H9 (cell line): ENCODE data around the gene SLC12A5. TPM values are rescaled to one million over a fixed set of nuclear protein-coding genes. Genes with fewer than 3 reads are reported as not detected.

Experiments
- DNase-seq: peaks from one replicate; pipeline ENCODE4 v3.0.0-alpha.2; 2017
- H2AFZ ChIP-seq: one replicate; pipeline ENCODE4 v1.6.1; 2013; ENCODE audit warnings: mild to moderate bottlenecking, low read length, control low read depth, moderate library complexity
- H2AK5ac ChIP-seq: 2 replicates; pipeline ENCODE4 v1.6.1; 2013; ENCODE audit warnings: low read length, control low read depth, mixed read lengths; ENCODE audit not compliant: insufficient read length
- H2BK120ac ChIP-seq: one replicate; pipeline ENCODE4 v1.6.1; 2013; ENCODE audit warnings: low read depth, mild to moderate bottlenecking, low read length, control low read depth, inconsistent platforms; ENCODE audit not compliant: poor library complexity, severe bottlenecking
- H2BK12ac ChIP-seq: 2 replicates; pipeline ENCODE4 v1.6.1; 2013; ENCODE audit warnings: low read length, control low read depth, mixed read lengths, low read depth; ENCODE audit not compliant: insufficient read length
- H2BK15ac ChIP-seq: 2 replicates; pipeline ENCODE4 v1.6.1; 2013; ENCODE audit warnings: low read depth, low read length, control low read depth
- H2BK20ac ChIP-seq: one replicate; pipeline ENCODE4 v1.6.1; 2013; ENCODE audit warnings: low read depth, mild to moderate bottlenecking, low read length, control low read depth, inconsistent platforms; ENCODE audit not compliant: poor library complexity, severe bottlenecking
- H2BK5ac ChIP-seq: 2 replicates; pipeline ENCODE4 v1.6.1; 2013; ENCODE audit warnings: low read length, control low read depth, mixed read lengths; ENCODE audit not compliant: insufficient read length
- H3K14ac ChIP-seq: 2 replicates; pipeline ENCODE4 v1.6.1; 2013; ENCODE audit warnings: low read length, control low read depth; ENCODE audit not compliant: insufficient read depth
- H3K18ac ChIP-seq: 2 replicates; pipeline ENCODE4 v1.6.1; 2013; ENCODE audit warnings: low read depth, mild to moderate bottlenecking, mixed read lengths, low read length, control low read depth; ENCODE audit not compliant: insufficient read length
- H3K23ac ChIP-seq: 2 replicates; pipeline ENCODE4 v1.6.1; 2013; ENCODE audit warnings: low read length, control low read depth, mixed read lengths, low read depth; ENCODE audit not compliant: insufficient read length
- H3K23me2 ChIP-seq: 2 replicates; pipeline ENCODE4 v1.6.1; 2013; ENCODE audit warnings: low read depth, mild to moderate bottlenecking, mixed read lengths, low read length, control low read depth; ENCODE audit not compliant: insufficient read length, poor library complexity, severe bottlenecking
- H3K27ac ChIP-seq: 2 replicates; pipeline ENCODE4 v1.5.1; 2013; ENCODE audit warnings: low read length, control low read depth, mixed read lengths, low read depth; ENCODE audit not compliant: insufficient read length
- H3K27me3 ChIP-seq: 2 replicates; pipeline ENCODE4 v1.6.1; 2013; ENCODE audit warnings: low read length, control low read depth, inconsistent platforms; ENCODE audit not compliant: insufficient read depth
- H3K4ac ChIP-seq: 2 replicates; pipeline ENCODE4 v1.6.1; 2013; ENCODE audit warnings: low read depth, mild to moderate bottlenecking, control low read depth, inconsistent platforms, low read length, moderate library complexity
- H3K4me1 ChIP-seq: 2 replicates; pipeline ENCODE4 v1.6.1; 2013; ENCODE audit warnings: low read length, control low read depth, inconsistent platforms; ENCODE audit not compliant: insufficient read depth
- H3K4me2 ChIP-seq: 2 replicates; pipeline ENCODE4 v1.6.1; 2013; ENCODE audit warnings: low read length, control low read depth, mixed read lengths; ENCODE audit not compliant: insufficient read length, insufficient read depth
- H3K56ac ChIP-seq: 2 replicates; pipeline ENCODE4 v1.6.1; 2013; ENCODE audit warnings: low read depth, mild to moderate bottlenecking, mixed read lengths, low read length, control low read depth; ENCODE audit not compliant: insufficient read length
- H3K79me1 ChIP-seq: 2 replicates; pipeline ENCODE4 v1.6.1; 2013; ENCODE audit warnings: low read depth, mild to moderate bottlenecking, moderate library complexity, low read length, control low read depth, inconsistent platforms; ENCODE audit not compliant: insufficient read depth, poor library complexity, severe bottlenecking
- H3K79me2 ChIP-seq: 2 replicates; pipeline ENCODE4 v1.6.1; 2013; ENCODE audit warnings: low read length, control low read depth, inconsistent platforms; ENCODE audit not compliant: insufficient read depth
- H3K9ac ChIP-seq: 2 replicates; pipeline ENCODE4 v1.6.1; 2013; ENCODE audit warnings: low read length, control low read depth, mixed read lengths; ENCODE audit not compliant: insufficient read length; ENCODE audit errors: extremely low read depth
- H3K9me3 ChIP-seq: one replicate; pipeline ENCODE4 v1.6.1; 2013; ENCODE audit warnings: low read depth, low read length, inconsistent platforms; ENCODE audit not compliant: control insufficient read depth
- H3T11ph ChIP-seq: one replicate; pipeline ENCODE4 v1.6.1; 2013; ENCODE audit warnings: mild to moderate bottlenecking, low read length, control low read depth, inconsistent platforms
- H4K20me1 ChIP-seq: one replicate; pipeline ENCODE4 v1.6.1; 2013; ENCODE audit not compliant: control insufficient read depth, insufficient read length, insufficient read depth
- H4K5ac ChIP-seq: 2 replicates; pipeline ENCODE4 v1.6.1; 2013; ENCODE audit warnings: low read depth, mild to moderate bottlenecking, mixed read lengths, low read length, control low read depth; ENCODE audit not compliant: insufficient read length
- H4K8ac ChIP-seq: replicated peaks from 2 replicates; pipeline ENCODE4 v1.6.1; 2013; ENCODE audit warnings: low read length, control low read depth, mixed read lengths, low read depth; ENCODE audit not compliant: insufficient read length
- H4K91ac ChIP-seq: 2 replicates; pipeline ENCODE4 v1.6.1; 2013; ENCODE audit warnings: low read depth, mild to moderate bottlenecking, moderate library complexity, mixed read lengths, low read length, control low read depth; ENCODE audit not compliant: insufficient read length
- H3K27ac Mint-ChIP-seq, 3 experiments: 2 replicates in 2 of 3; 3 replicates in 1 of 3; pipeline ENCODE4 v1.8.0; 2020 to 2021; ENCODE audit warnings: mixed read lengths in 3 of 3, mild to moderate bottlenecking in 1 of 3, moderate library complexity in 1 of 3
- H3K27me3 Mint-ChIP-seq: 2 replicates; pipeline ENCODE4 v1.8.0; 2021; ENCODE audit warnings: low read depth, mild to moderate bottlenecking, moderate library complexity, mixed read lengths
- H3K36me3 Mint-ChIP-seq, 3 experiments: 2 replicates in 2 of 3; 3 replicates in 1 of 3; pipeline ENCODE4 v1.8.0; 2020 to 2021; ENCODE audit warnings: low read depth in 3 of 3, mixed read lengths in 3 of 3; ENCODE audit not compliant: insufficient read depth in 1 of 3
- H3K4me1 Mint-ChIP-seq, 2 experiments: 2 replicates each; pipeline ENCODE4 v1.8.0; 2020; ENCODE audit warnings: mixed read lengths in 2 of 2
- H3K4me3 Mint-ChIP-seq, 2 experiments: 2 replicates in 1 of 2; 3 replicates in 1 of 2; pipeline ENCODE4 v1.8.0; 2020 to 2021; ENCODE audit warnings: mild to moderate bottlenecking in 2 of 2, mixed read lengths in 2 of 2, moderate library complexity in 1 of 2
- H3K9me3 Mint-ChIP-seq, 2 experiments: 2 replicates in 1 of 2; 3 replicates in 1 of 2; pipeline ENCODE4 v1.8.0; 2020; ENCODE audit warnings: mild to moderate bottlenecking in 2 of 2, mixed read lengths in 2 of 2, moderate library complexity in 1 of 2
- WGBS: extraction: QIAGEN DNeasy Blood & Tissue Kit; methylation state at CpG from one replicate; pipeline ENCODE4 v1.1.7; 2013; ENCODE audit warnings: missing lambda C conversion rate, low lambda C conversion rate, mixed read lengths; ENCODE audit not compliant: insufficient read length; ENCODE audit errors: extremely low coverage; 5-methylcytosine and 5-hydroxymethylcytosine counted together
- total RNA-seq: library from RNA; stranded (reverse); gene quantifications from 2 replicates; pipeline ENCODE4 v1.2.1, GENCODE V29; 2021
- TF ChIP-seq, protein P1 (sequence below): fragments of 200-600 bp; sonication (generic); conservative IDR thresholded peaks from 3 replicates; pipeline ENCODE4 v1.8.0; 2021; ENCODE audit warnings: antibody characterized with exemption, mild to moderate bottlenecking

SLC12A5 gene
- total RNA-seq, 1 experiment from 2014 or later: 8.7 TPM

DNA sequence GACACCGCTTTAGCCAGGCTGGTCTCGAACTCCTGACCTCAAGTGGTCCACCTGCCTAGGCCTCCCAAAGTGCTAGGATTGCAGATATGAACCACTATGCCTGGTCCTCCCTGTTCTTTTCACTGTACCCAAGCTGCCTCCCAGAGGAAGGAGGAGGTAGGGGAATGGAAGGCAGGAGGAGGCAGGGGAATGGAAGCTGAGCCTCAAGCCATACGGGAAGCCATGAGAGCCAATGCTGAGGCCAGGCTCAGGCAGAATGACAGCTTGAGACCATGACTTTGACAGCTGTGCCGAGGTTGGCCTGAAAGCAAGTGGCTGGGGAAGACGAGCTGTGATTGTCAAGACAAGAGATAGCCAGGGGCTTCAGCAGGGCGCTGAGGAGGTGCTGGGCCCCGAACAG is 43.4 kb upstream of the SLC12A5 start:
- no peaks in the 10 kb centered on the region for H3K9me3 ChIP-seq
- H3K27ac ChIP-seq: no peak overlapping the region
- H3K18ac ChIP-seq: no peak overlapping the region
- H4K91ac ChIP-seq: no peak overlapping the region
- no peak overlapping the region for H3K14ac ChIP-seq
- no peak overlapping the region for H4K8ac ChIP-seq
- H3K4me1 ChIP-seq: peaks cover 3% of the 10 kb centered on the region; the same call in 1 of the 2 replicates
- H2BK120ac ChIP-seq: no peak overlapping the region
- Mint-ChIP-seq H3K4me3 (no peak overlapping the region), H3K4me1 (peaks cover 11% of the 10 kb centered on the region in 2 experiments), H3K27me3 (peaks cover 3% of the 10 kb centered on the region), H3K36me3 (no peaks in the 10 kb centered on the region), H3K9me3 (no peaks in the 10 kb centered on the region), H3K27ac (peak overlapping the region in 1 of 3 experiments; percentile 88; a peak in 1 of 7 replicates)
- no peak overlapping the region for H3K56ac ChIP-seq
- H3T11ph ChIP-seq: no peak overlapping the region
- H3K79me1 ChIP-seq: no peaks in the 10 kb centered on the region
- no peak overlapping the region for H2BK15ac ChIP-seq
- no peak overlapping the region for H3K23ac ChIP-seq
- no peaks in the 10 kb centered on the region for H4K20me1 ChIP-seq
- WGBS: no CpG with 5 or more reads among the region's 7 CpGs
- H3K27me3 ChIP-seq: no peaks in the 10 kb centered on the region
- no peak overlapping the region for H3K9ac ChIP-seq
- H2BK5ac ChIP-seq: no peak overlapping the region
- no peak overlapping the region for H2BK12ac ChIP-seq
- no peak overlapping the region for H3K4ac ChIP-seq
- TF ChIP-seq, protein P1, sequence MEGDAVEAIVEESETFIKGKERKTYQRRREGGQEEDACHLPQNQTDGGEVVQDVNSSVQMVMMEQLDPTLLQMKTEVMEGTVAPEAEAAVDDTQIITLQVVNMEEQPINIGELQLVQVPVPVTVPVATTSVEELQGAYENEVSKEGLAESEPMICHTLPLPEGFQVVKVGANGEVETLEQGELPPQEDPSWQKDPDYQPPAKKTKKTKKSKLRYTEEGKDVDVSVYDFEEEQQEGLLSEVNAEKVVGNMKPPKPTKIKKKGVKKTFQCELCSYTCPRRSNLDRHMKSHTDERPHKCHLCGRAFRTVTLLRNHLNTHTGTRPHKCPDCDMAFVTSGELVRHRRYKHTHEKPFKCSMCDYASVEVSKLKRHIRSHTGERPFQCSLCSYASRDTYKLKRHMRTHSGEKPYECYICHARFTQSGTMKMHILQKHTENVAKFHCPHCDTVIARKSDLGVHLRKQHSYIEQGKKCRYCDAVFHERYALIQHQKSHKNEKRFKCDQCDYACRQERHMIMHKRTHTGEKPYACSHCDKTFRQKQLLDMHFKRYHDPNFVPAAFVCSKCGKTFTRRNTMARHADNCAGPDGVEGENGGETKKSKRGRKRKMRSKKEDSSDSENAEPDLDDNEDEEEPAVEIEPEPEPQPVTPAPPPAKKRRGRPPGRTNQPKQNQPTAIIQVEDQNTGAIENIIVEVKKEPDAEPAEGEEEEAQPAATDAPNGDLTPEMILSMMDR: no peak
- no peaks in the 10 kb centered on the region for H3K79me2 ChIP-seq
- DNase-seq: no peak
- H2AFZ ChIP-seq: no peak overlapping the region
- H2BK20ac ChIP-seq: no peak overlapping the region
- H3K4me2 ChIP-seq: no peak overlapping the region
- H4K5ac ChIP-seq: no peak overlapping the region
- H3K23me2 ChIP-seq: no peaks in the 10 kb centered on the region
- no peak overlapping the region for H2AK5ac ChIP-seq
